ENCODE data around the gene VWA3B.

DNA sequence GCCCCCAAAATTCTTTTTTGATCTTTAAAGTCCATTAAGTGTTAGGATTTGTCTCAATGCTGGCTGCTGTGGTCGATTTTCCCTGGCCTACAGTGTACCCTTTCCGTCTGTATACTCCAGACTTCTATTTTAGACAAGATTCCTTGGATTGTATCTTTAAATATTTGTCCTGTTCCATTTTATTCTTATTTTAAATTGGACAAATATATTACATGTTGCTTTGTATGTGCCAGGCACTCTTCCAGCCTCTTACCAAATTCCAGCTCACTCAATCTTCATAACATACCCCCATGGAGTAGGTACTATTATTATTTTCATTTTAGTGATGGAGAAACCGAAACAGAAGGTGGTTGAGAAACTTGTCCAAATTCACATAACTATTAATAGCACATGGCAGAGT is 58.1 kb downstream of the VWA3B start:
- TF ChIP-seq, protein P1, sequence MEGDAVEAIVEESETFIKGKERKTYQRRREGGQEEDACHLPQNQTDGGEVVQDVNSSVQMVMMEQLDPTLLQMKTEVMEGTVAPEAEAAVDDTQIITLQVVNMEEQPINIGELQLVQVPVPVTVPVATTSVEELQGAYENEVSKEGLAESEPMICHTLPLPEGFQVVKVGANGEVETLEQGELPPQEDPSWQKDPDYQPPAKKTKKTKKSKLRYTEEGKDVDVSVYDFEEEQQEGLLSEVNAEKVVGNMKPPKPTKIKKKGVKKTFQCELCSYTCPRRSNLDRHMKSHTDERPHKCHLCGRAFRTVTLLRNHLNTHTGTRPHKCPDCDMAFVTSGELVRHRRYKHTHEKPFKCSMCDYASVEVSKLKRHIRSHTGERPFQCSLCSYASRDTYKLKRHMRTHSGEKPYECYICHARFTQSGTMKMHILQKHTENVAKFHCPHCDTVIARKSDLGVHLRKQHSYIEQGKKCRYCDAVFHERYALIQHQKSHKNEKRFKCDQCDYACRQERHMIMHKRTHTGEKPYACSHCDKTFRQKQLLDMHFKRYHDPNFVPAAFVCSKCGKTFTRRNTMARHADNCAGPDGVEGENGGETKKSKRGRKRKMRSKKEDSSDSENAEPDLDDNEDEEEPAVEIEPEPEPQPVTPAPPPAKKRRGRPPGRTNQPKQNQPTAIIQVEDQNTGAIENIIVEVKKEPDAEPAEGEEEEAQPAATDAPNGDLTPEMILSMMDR (IDR thresholded peaks at IDR 0.05) = no peak
- TF ChIP-seq ZFX (IDR thresholded peaks at IDR 0.05; ENCODE audit: borderline replicate concordance) = no peak
